Heart right ventricle (tissue), 16 donors: ENCODE results near the gene SLC8B1. TPM values are rescaled to one million over a fixed set of nuclear protein-coding genes. Genes with fewer than 3 reads are reported as not detected.

Experiments used
- ATAC-seq, 8 donors: fragments of 200-7000 bp; cut with Tn5 transposase; one replicate each; pipeline ENCODE4 v1.9.1; 2020; ENCODE audit warnings: mild to moderate bottlenecking in 8 of 8, moderate library complexity in 8 of 8, moderate number of reproducible peaks in 1 of 8
- DNase-seq, 2 donors: peaks; one replicate each; pipeline ENCODE4 v3.0.0-alpha.2; 2020
- H3K27ac ChIP-seq, 10 donors: fragments of 200-600 bp; sonication (generic) in 2 of 10; one replicate each; pipeline versions ENCODE4 v1.5.0 to v1.8.0; 2020 to 2022; ENCODE audit warnings: mild to moderate bottlenecking in 3 of 10
- H3K27me3 ChIP-seq, 7 donors: fragments of 200-600 bp; one replicate each; pipeline ENCODE4 v1.8.0; 2021 to 2022; ENCODE audit warnings: mild to moderate bottlenecking in 2 of 7
- H3K36me3 ChIP-seq, 9 donors: fragments of 200-600 bp; sonication (generic) in 1 of 9; one replicate each; pipeline versions ENCODE4 v1.5.0 to v1.8.0; 2020 to 2022; ENCODE audit warnings: mild to moderate bottlenecking in 2 of 9
- H3K4me1 ChIP-seq, 9 donors: fragments of 200-600 bp; sonication (generic) in 1 of 9; one replicate each; pipeline versions ENCODE4 v1.5.0 to v1.8.0; 2020 to 2022; ENCODE audit warnings: mild to moderate bottlenecking in 4 of 9
- H3K4me3 ChIP-seq, 10 donors: fragments of 200-600 bp; sonication (generic) in 2 of 10; one replicate each; pipeline versions ENCODE4 v1.5.0 to v1.8.0; 2020 to 2022; ENCODE audit warnings: mild to moderate bottlenecking in 7 of 10, moderate library complexity in 2 of 10
- H3K9me3 ChIP-seq, 11 donors: fragments of 200-600 bp in 10 of 11; sonication (generic) in 2 of 11; one replicate each; pipeline versions ENCODE4 v1.5.0 to v1.8.0; 2013 to 2022; ENCODE audit warnings: mild to moderate bottlenecking in 2 of 11, control low read depth in 1 of 11, moderate library complexity in 1 of 11
- WGBS, 2 donors: extraction: QIAGEN DNeasy Blood & Tissue Kit; methylation state at CpG; one replicate each; pipeline ENCODE4 v1.1.7; 2013; ENCODE audit warnings: inconsistent platforms in 1 of 2; 5-methylcytosine and 5-hydroxymethylcytosine counted together
- intact Hi-C, 10 donors: fragments of 100-400 bp; cut with DNase I; formaldehyde crosslinking; loops; one replicate each; pipeline versions ENCODE4 v1.11.1 to v1.14.2; 2022
- polyA plus RNA-seq, 2 donors: library from polyadenylated mRNA; stranded (reverse); fragments of 200-250 nt; gene quantifications; one replicate each; pipeline ENCODE4 v1.2.3, GENCODE V29; 2013
- total RNA-seq, 10 donors: library from RNA; stranded (reverse); fragmentation: NEBNext Ultra II Directional in 3 of 10; extraction: Animal tissue kit (Norgen Biotek cat#: 25700) in 3 of 10; gene quantifications; one replicate each; pipeline versions ENCODE4 v1.2.1 to v1.2.4, GENCODE V29; 2021 to 2023
- TF ChIP-seq, protein P1 (sequence below), 9 donors: fragments of 200-600 bp; sonication (generic) in 2 of 9; IDR thresholded peaks; one replicate each; pipeline versions ENCODE4 v1.5.0 to v1.8.0; 2021 to 2022; ENCODE audit warnings: antibody characterized with exemption in 9 of 9, mild to moderate bottlenecking in 5 of 9, moderate library complexity in 1 of 9
- donor health status: Arrhythmogenic right ventricular cardiomyopathy.
- donor health status: ischemic (EF 13 %, LVEDD 7.1; RV severe dilation, severe dysfunction).
- donor health status: healthy with polysubstance abuse.
- donor health status: DM: no; HTN: yes; CAD: no.
- donor health status: DM: no; HTN: no; CAD: no.
- donor health status: ischemic (EF 25% LVEDD 6.9; RV normal size, moderate dysfunction).
- donor health status: ischemic (EF 25% LVEDD 5.7; RV mildly dilated, moderate dysfunction).
- donor health status: healthy.
- donor health status: DM: yes; HTN: yes; CAD: no.
- donor health status: Ischemic cardiomyopathy.
- donor health status: ischemic (EF 35%, LVEDD 5.7; RV mildly dilated, moderate dysfunction).
- donor health status: nonischemic (EF 11% LVEDD 7.7; RV severe dilation, severe dysfunction).
- donor health status: DM: yes; HTN: yes; CAD: no.
- donor health status: PGD.
- donor health status: ischemic (EF 29% LVEDD 5.4; RV normal size, mild dysfunction).
- donor health status: nonischemic (EF 23%, LVEDD 6.1; RV moderate dilation, normal function).

Gene SLC8B1
- total and polyA plus RNA-seq, 12 donors, result 7.2 to 16.9 (median 11.9) TPM

DNA sequence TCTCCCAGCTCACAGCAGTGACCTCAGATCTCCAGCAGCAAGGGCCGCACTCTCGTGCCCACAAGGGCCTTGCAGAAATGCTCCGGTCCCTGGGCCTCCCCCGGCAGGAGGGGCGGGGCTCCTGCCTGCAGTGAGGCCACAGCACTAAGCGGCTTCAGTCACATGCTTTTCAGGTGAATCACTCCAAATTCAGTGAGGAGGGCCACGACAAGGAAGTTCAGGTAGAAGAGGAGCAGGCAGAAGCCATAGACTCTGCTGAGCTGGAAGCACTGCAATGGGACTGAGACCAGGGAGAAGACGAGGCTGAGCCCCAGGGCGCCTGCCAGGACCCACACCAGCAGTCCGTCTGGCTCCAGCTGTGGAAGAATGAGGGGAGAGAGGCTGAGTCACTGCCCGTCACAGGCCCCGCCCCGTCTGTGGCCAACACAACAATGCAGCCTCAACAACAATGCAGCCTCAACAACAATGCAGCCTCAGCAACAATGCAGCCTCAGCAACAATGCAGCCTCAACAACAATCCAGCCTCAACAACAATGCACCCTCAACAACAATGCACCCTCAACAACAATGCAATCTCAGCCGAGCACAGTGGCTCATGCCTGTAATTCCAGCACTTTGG is 35.2 kb downstream of the SLC8B1 start:
- Histone ChIP-seq H3K4me1 (peaks cover 5 to 51% (median 33%) of the 10 kb centered on the region in 9 donors), H3K27me3 (no peaks in the 10 kb centered on the region), H3K27ac (peak overlapping the region; percentile 72 to 90 (median 82)), H3K4me3 (no peak overlapping the region), H3K36me3 (peaks cover 0 to 88% (median 30%) of the 10 kb centered on the region in 9 donors), H3K9me3 (no peaks in the 10 kb centered on the region)
- 43 to 49% methylated on average over 14 of the region's 14 CpGs for WGBS, 2 donors
- DNase-seq (peak; percentile 41 to 70), ATAC-seq (peak; percentile 25 to 76 (median 56))
- intact Hi-C loops, result loop anchor here in 2 of 10 donors (2.0 to 5.0 kb wide), 2 partner anchors 77 to 78 kb away; no protein-coding TSS in a partner anchor
- TF ChIP-seq, protein P1, sequence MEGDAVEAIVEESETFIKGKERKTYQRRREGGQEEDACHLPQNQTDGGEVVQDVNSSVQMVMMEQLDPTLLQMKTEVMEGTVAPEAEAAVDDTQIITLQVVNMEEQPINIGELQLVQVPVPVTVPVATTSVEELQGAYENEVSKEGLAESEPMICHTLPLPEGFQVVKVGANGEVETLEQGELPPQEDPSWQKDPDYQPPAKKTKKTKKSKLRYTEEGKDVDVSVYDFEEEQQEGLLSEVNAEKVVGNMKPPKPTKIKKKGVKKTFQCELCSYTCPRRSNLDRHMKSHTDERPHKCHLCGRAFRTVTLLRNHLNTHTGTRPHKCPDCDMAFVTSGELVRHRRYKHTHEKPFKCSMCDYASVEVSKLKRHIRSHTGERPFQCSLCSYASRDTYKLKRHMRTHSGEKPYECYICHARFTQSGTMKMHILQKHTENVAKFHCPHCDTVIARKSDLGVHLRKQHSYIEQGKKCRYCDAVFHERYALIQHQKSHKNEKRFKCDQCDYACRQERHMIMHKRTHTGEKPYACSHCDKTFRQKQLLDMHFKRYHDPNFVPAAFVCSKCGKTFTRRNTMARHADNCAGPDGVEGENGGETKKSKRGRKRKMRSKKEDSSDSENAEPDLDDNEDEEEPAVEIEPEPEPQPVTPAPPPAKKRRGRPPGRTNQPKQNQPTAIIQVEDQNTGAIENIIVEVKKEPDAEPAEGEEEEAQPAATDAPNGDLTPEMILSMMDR (IDR thresholded peaks at IDR 0.05), result no peak

DNA sequence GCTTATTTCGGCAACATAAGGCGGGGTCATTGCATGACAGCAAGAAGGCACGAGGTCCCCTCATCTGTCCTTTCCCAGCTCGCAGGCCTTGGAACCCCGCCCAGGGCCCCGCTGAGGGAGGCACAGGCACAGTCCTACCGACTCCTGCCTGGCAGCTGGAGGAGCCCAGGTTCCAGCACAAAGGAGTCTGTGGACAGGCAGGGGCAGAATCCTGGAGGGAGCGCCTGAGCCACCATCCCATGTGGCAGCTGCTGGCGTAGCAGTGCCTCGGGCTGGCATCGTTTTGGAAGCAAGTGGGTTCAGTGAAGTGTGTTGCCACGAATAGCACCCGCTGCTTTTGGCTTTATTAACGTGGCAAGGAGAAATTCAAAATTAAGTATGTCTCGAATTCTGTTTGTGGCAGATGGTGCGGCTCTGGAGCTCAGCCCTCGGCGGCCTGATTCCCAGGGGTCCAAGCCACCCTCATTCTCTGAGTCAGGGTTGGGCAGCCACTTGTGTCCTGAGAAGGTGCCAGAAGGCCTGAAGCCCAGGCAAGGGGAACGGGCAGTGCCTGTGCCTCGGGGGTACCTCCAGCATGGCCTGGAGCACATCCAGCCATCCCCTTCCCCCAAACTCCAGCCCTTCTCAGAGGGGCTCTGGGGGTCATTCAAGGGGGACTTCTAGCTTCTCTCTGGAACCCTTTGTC is 35.9 kb downstream of the SLC8B1 start:
- peak; percentile 48 to 82 (median 74) for ATAC-seq
- Histone ChIP-seq H3K4me3 (no peak overlapping the region), H3K36me3 (peaks cover 0 to 88% (median 35%) of the 10 kb centered on the region in 9 donors), H3K9me3 (no peaks in the 10 kb centered on the region), H3K4me1 (peaks cover 5 to 58% (median 33%) of the 10 kb centered on the region in 9 donors), H3K27ac (peak overlapping the region; percentile 72 to 90 (median 82)), H3K27me3 (no peaks in the 10 kb centered on the region)
- intact Hi-C loops, result loop anchor here in 1 of 10 donors (2.0 kb wide), 1 partner anchor 76 kb away; no protein-coding TSS in a partner anchor
- 45 to 55% methylated on average over 20 of the region's 20 CpGs for WGBS, 2 donors
- peak; percentile 81 to 83 for DNase-seq
- TF ChIP-seq, protein P1 (IDR thresholded peaks at IDR 0.05), result peak in 1 of 9 donors; percentile 15

DNA sequence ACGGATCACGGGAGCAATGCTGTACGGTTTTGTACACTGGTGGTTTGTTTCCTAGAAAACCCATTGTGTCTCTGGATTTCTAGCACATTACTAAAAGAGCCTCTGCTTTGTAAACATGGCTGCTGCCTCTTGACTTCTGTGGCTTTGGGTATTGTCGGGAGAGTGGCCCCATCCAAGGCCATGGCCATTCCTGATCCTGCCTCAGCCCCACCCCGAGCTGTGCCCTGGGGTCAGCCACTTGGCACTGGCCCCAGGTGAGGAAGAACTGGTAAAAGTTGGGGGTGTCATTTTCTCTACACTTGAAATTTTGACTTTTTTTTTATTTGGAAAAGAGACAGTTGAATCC is 36.5 kb downstream of the SLC8B1 start:
- Histone ChIP-seq H3K4me3 (no peak overlapping the region), H3K36me3 (peaks cover 0 to 88% (median 35%) of the 10 kb centered on the region in 9 donors), H3K27me3 (no peaks in the 10 kb centered on the region), H3K9me3 (no peaks in the 10 kb centered on the region), H3K27ac (peak overlapping the region; percentile 72 to 90 (median 82)), H3K4me1 (peaks cover 5 to 59% (median 33%) of the 10 kb centered on the region in 9 donors)
- WGBS, 2 donors, result 84% methylated on average over 5 of the region's 5 CpGs
- TF ChIP-seq, protein P1 (IDR thresholded peaks at IDR 0.05), result no peak
- no peak for DNase-seq
- intact Hi-C loops, result loop anchor here in 1 of 10 donors (2.0 kb wide), 1 partner anchor 76 kb away; no protein-coding TSS in a partner anchor
- ATAC-seq, result peak in 5 of 8 donors; percentile 2 to 28 (median 6)

DNA sequence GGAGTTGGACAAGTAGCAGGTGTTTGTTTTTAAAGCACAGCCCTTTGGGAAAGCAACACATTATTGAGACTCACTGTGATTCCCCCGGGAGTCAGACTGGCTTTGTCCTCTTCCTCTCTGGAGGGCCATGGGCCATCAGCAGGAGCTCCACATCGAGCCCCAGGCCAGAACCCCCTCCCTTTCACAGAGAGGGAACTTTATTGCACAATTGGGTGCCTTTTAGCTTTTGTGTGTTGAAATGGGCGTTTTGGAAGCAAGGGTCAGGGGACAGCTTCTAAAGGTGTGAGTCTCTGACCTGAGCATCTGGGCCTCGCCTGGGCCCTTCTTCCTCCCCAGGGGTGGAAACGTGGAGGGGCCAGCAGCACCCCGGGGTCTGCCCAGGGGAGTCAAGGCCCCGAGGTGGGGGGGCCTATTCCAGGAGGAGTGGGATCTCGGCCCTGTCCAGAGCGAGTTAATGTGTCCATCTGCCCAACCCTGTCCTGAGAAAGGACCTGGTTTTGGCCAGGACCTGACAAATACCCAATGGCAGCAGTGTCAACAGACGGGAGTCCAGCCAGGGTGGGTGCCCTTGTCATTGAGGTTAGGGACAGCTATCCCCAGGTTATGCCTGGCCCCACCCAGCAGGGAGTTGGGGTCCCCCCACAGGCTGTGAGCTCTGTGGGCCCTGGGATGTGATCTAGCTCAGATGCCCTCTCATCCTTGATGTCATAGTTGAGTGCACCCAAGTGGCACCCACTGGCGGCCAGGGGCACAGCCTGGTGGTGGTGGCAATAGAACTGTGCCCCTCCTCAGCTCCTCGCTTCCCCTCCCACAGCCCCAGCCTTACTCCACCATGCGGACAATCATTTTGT is 37.1 kb downstream of the SLC8B1 start:
- TF ChIP-seq, protein P1 (IDR thresholded peaks at IDR 0.05), result no peak
- Histone ChIP-seq H3K36me3 (peaks cover 0 to 90% (median 38%) of the 10 kb centered on the region in 9 donors), H3K27ac (peak overlapping the region; percentile 43 to 90 (median 80)), H3K4me1 (peaks cover 5 to 59% (median 33%) of the 10 kb centered on the region in 9 donors), H3K4me3 (no peak overlapping the region), H3K27me3 (no peaks in the 10 kb centered on the region), H3K9me3 (no peaks in the 10 kb centered on the region)
- peak in 2 of 8 donors; percentile 1 to 16 for ATAC-seq
- WGBS, 2 donors, result 81 to 86% methylated on average over 13 of the region's 13 CpGs
- intact Hi-C loops, result loop anchor here in 1 of 10 donors (2.0 kb wide), 1 partner anchor 75 kb away; no protein-coding TSS in a partner anchor
- no peak for DNase-seq
